K562 (cell line): ENCODE measurements around the gene FTH1. TPM values are rescaled to one million over a fixed set of nuclear protein-coding genes. Genes with fewer than 3 reads are reported as not detected.

Experiments
- ATAC-seq: fragments of 200-7000 bp; cut with Tn5 transposase; 3 replicates; pipeline ENCODE4 v1.9.1; 2020; ENCODE audit warnings: moderate library complexity
- BruUV-seq: library from RNA; stranded (reverse); fragments of 400-500 nt; replicated peaks from 2 replicates; lab custom pipeline; 2021; lab: Mats Ljungman, UMichigan
- CTCF ChIA-PET: fragments of 300-600 bp; formaldehyde crosslinking; extraction: SDS; loops from one replicate; lab custom pipeline; 2021; ENCODE audit warnings: low intra/inter-chr PET ratio; lab: Yijun Ruan, JAX
- POLR2A ChIA-PET: fragments of 300-600, 350-650 bp; sonication (Branson Sonifier 250); formaldehyde crosslinking; extraction: SDS; loops from one replicate; lab custom pipeline; 2021; ENCODE audit warnings: antibody characterized with exemption, inconsistent platforms; lab: Yijun Ruan, JAX
- DNase-seq, 4 experiments: peaks; one replicate each; pipeline versions ENCODE4 v3.0.0 to v3.0.0-alpha.2; 2011 to 2018; ENCODE audit warnings: low spot score in 3 of 4, mixed read lengths in 3 of 4; ENCODE audit errors: extremely low read depth in 1 of 4
- FAIRE-seq: peaks from 2 replicates; lab custom pipeline; 2011; peaks lifted over from hg19 to GRCh38; lab: Jason Lieb, UNC
- H2AFZ ChIP-seq: 2 replicates; pipeline ENCODE4 v1.6.0; 2011; ENCODE audit warnings: low read depth, low read length, control low read depth, inconsistent platforms
- H3K27ac ChIP-seq: fragments of 200-600 bp; 3 replicates; pipeline ENCODE4 v1.8.0; 2011; ENCODE audit warnings: low read depth, mild to moderate bottlenecking, control low read depth, inconsistent platforms, low read length, moderate library complexity, mixed read lengths; ENCODE audit errors: extremely low read depth
- H3K27me3 ChIP-seq, 2 experiments: fragments of 300-600 bp in 1 of 2; 2 replicates in 1 of 2; 3 replicates in 1 of 2; pipeline versions ENCODE4 v1.6.0 to v1.8.0; 2011; ENCODE audit warnings: inconsistent platforms in 2 of 2, low read length in 2 of 2, mild to moderate bottlenecking in 1 of 2, mixed read lengths in 1 of 2, moderate library complexity in 1 of 2; ENCODE audit not compliant: control insufficient read depth in 2 of 2, insufficient read depth in 2 of 2
- H3K36me3 ChIP-seq: fragments of 300-600 bp; 3 replicates; pipeline ENCODE4 v1.8.0; 2011; ENCODE audit warnings: mild to moderate bottlenecking, low read length, inconsistent platforms; ENCODE audit not compliant: control insufficient read depth, insufficient read depth
- H3K4me1 ChIP-seq, 2 experiments: fragments of 200-600 bp in 1 of 2; replicated peaks in 1 of 2; 2 replicates in 1 of 2; 3 replicates in 1 of 2; pipeline versions ENCODE4 v1.5.1 to v1.8.0; 2011; ENCODE audit warnings: inconsistent platforms in 2 of 2, low read length in 2 of 2, mild to moderate bottlenecking in 1 of 2, mixed read lengths in 1 of 2, moderate library complexity in 1 of 2; ENCODE audit not compliant: control insufficient read depth in 2 of 2, insufficient read depth in 2 of 2
- H3K4me2 ChIP-seq: 2 replicates; pipeline ENCODE4 v1.6.1; 2011; ENCODE audit warnings: low read length, control low read depth, inconsistent platforms, mixed read lengths; ENCODE audit not compliant: insufficient read depth
- H3K4me3 ChIP-seq: fragments of 200-600 bp; sonication (generic), shearing (Covaris generic); 2 replicates; pipeline ENCODE4 v1.5.1; 2016; ENCODE audit warnings: control low read depth, inconsistent platforms
- H3K79me2 ChIP-seq: fragments of 200-600 bp; 3 replicates; pipeline ENCODE4 v1.8.0; 2011; ENCODE audit warnings: low read length, inconsistent platforms; ENCODE audit not compliant: control insufficient read depth, insufficient read depth
- H3K9ac ChIP-seq, 2 experiments: 2 replicates each; pipeline versions ENCODE4 v1.6.0 to v1.6.1; 2011; ENCODE audit warnings: low read depth in 2 of 2, low read length in 2 of 2, control low read depth in 1 of 2, inconsistent platforms in 1 of 2, mild to moderate bottlenecking in 1 of 2, mixed read lengths in 1 of 2; ENCODE audit not compliant: insufficient read depth in 1 of 2
- H3K9me1 ChIP-seq: one replicate; pipeline ENCODE4 v1.6.0; 2011; ENCODE audit warnings: inconsistent platforms, mild to moderate bottlenecking, low read length, moderate library complexity; ENCODE audit not compliant: control insufficient read depth, insufficient read depth
- H3K9me3 ChIP-seq: replicated peaks from 2 replicates; pipeline ENCODE4 v1.5.1; 2011; ENCODE audit warnings: low read depth, low read length, inconsistent platforms; ENCODE audit not compliant: control insufficient read depth, insufficient read depth
- H4K20me1 ChIP-seq: replicated peaks from 2 replicates; pipeline ENCODE4 v1.6.1; 2011; ENCODE audit warnings: low read length, inconsistent platforms, mixed read lengths; ENCODE audit not compliant: control insufficient read depth, insufficient read depth
- CEBPG ChIP-seq, 3 experiments: fragments of 200-800 bp in 1 of 3; sonication (Bioruptor generic) in 1 of 3; sonication (generic) in 1 of 3; formaldehyde crosslinking in 1 of 3; IDR thresholded peaks in 2 of 3; conservative IDR thresholded peaks in 1 of 3; 2 replicates each; pipeline versions ENCODE4 v1.6.1 to v1.8.0; 2016 to 2022; ENCODE audit warnings: missing compliant biosample characterization in 2 of 3, missing genetic modification characterization in 2 of 3, mild to moderate bottlenecking in 1 of 3, missing genetic modification reagents in 1 of 3
- L3MBTL2 ChIP-seq: fragments of 450-650 bp; IDR thresholded peaks from 2 replicates; pipeline ENCODE4 v1.6.1; 2016; ENCODE audit warnings: mild to moderate bottlenecking, moderate library complexity
- MEIS2 ChIP-seq: fragments of 450-650 bp; IDR thresholded peaks from 2 replicates; pipeline ENCODE4 v1.6.1; 2014; ENCODE audit warnings: mild to moderate bottlenecking; ENCODE audit not compliant: partially characterized antibody
- PBX2 ChIP-seq, 2 experiments: IDR thresholded peaks in 1 of 2; conservative IDR thresholded peaks in 1 of 2; 2 replicates each; pipeline ENCODE4 v1.6.1; 2016; ENCODE audit warnings: low read depth in 2 of 2, mild to moderate bottlenecking in 1 of 2, missing compliant biosample characterization in 1 of 2, missing genetic modification characterization in 1 of 2, moderate library complexity in 1 of 2
- RCOR1 ChIP-seq, 2 experiments: IDR thresholded peaks; 2 replicates each; pipeline ENCODE4 v1.6.1; 2012; ENCODE audit warnings: low read depth in 2 of 2, low read length in 2 of 2, borderline replicate concordance in 1 of 2, improper control_type of control experiment in 1 of 2
- TBL1XR1 ChIP-seq, 2 experiments: IDR thresholded peaks; 2 replicates each; pipeline ENCODE4 v1.6.1; 2012; ENCODE audit warnings: improper control_type of control experiment in 2 of 2, low read length in 2 of 2, mild to moderate bottlenecking in 1 of 2
- ZBTB7A ChIP-seq: IDR thresholded peaks from 2 replicates; pipeline ENCODE4 v1.6.1; 2011; ENCODE audit warnings: low read depth, mild to moderate bottlenecking, low read length, moderate library complexity, borderline replicate concordance; ENCODE audit not compliant: control insufficient read depth
- ZNF436 ChIP-seq: fragments of 250-450, 450-650 bp; sonication (Bioruptor Pico); formaldehyde crosslinking; IDR thresholded peaks from 2 replicates; pipeline ENCODE4 v1.7.0; 2020; ENCODE audit warnings: mild to moderate bottlenecking
- ZNF444 ChIP-seq: fragments of 250-450 bp; sonication (Bioruptor Pico); IDR thresholded peaks from 2 replicates; pipeline ENCODE4 v1.4.0; 2020; ENCODE audit warnings: mild to moderate bottlenecking, moderate library complexity
- ZNF639 ChIP-seq, 2 experiments: fragments of 200-800 bp in 1 of 2; sonication (Bioruptor generic) in 1 of 2; sonication (generic) in 1 of 2; formaldehyde crosslinking in 1 of 2; IDR thresholded peaks in 1 of 2; conservative IDR thresholded peaks in 1 of 2; 2 replicates each; pipeline versions ENCODE4 v1.5.0 to v1.6.1; 2016 to 2020; ENCODE audit warnings: missing compliant biosample characterization in 1 of 2, missing genetic modification characterization in 1 of 2, missing genetic modification reagents in 1 of 2
- WGBS: fragments of 100-300 bp; shearing (Covaris generic); methylation state at CpG from one replicate; pipeline ENCODE4 v1.1.6; 2016; ENCODE audit warnings: low coverage, mixed read lengths; ENCODE audit not compliant: insufficient coverage; ENCODE audit errors: missing lambda C conversion rate; 5-methylcytosine and 5-hydroxymethylcytosine counted together
- in situ Hi-C: fragments of 300-500 bp; cut with MboI; formaldehyde crosslinking; loops from 4 replicates; pipeline ENCODE4 v1.15.0; 2018; ENCODE audit warnings: inconsistent platforms, mixed read lengths
- intact Hi-C: fragments of 100-400 bp; cut with micrococcal nuclease; formaldehyde crosslinking; loops from 2 replicates; pipeline ENCODE4 v1.14.2; 2022
- polyA plus RNA-seq, 8 experiments: library from polyadenylated mRNA; depleted of rRNA in 4 of 8; stranded (reverse) in 5 of 8; unstranded in 3 of 8; fragments of >200 nt; fragmentation: Nextera tagmentation in 2 of 8; fragmentation: Illumina TruSeq in 1 of 8; extraction: Ambion mirVana in 2 of 8; extraction: Trizol in 1 of 8; gene quantifications; 2 replicates each; pipeline versions ENCODE4 v1.2.1 to v1.2.3, GENCODE V29; 2011 to 2014; ENCODE audit warnings: inconsistent platforms in 1 of 8, missing spikeins in 1 of 8
- total RNA-seq, 7 experiments: library from RNA; depleted of rRNA in 6 of 7; stranded (reverse); fragments of >200 nt in 6 of 7; fragmentation: Illumina TruSeq in 2 of 7; extraction: Trizol in 2 of 7; gene quantifications; 2 replicates each; pipeline versions ENCODE4 v1.2.1 to v1.2.3, GENCODE V29; 2011 to 2021; ENCODE audit warnings: low replicate concordance in 1 of 7
- TF ChIP-seq, protein P1 (sequence below): fragments of 450-650 bp; IDR thresholded peaks from 2 replicates; pipeline ENCODE4 v1.6.1; 2016

FTH1 gene
- total and polyA plus RNA-seq, 9 of the 15 experiments (the other 6 are each of a cell fraction or from before 2014, with no cell fraction given): 370 to 3,146 (median 802) TPM

DNA sequence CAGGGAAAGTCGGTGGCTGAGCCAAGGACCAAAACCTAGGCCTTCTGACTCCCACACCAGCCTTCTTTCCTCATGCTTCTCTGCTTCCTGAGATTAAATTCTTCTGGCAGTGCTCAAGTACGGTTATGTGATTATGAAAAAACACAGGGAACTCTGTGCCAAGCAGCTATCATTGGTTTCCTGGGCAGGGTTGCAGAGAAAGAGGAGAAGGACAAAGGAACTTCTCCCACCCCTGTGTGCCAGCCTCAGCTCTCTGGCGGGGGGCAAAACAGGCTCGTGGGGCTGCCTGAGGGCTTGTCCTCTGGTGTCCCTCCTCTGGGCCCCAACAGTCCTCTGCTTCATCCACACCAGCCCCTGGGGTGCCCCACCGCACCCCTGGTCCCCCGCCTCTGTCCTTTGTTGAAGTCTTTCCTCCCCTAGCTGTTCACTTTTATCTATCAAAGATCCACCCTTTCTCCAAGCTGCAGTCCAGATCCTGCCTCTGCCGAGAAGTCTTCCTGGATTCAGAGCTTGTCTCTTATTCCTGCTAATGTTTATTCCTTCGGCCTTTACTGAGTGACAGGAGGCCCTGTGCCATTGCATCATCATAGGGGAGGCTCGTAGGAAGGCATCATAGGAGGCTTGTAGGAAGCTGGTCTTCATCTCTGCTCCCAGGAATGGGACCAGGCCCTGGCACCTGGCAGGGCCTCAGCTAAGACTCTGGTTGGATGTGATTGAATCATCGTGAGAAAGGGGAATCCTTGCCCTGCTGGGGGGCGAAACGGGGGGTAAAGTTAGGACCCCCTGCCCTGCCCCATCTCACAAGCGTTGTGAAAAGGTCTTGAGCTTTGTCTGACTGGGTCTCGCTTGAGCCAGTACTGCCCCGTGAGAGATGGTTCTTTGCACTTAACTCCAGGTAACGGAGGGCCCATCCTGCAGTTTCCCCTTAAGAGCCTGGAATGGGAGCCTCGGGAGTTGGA, 11.5 kb upstream of the FTH1 start:
- no peak overlapping the region for H3K27ac ChIP-seq
- DNase-seq: peak in 1 of 4 experiments; percentile 12
- ATAC-seq: peak; percentile 65
- WGBS: 60% methylated on average over 17 of the region's 17 CpGs
- no peaks in the 10 kb centered on the region for H3K27me3 ChIP-seq
- in situ Hi-C loops (no loop called here), intact Hi-C loops (no loop called here)
- peak overlapping the region in 1 of 2 experiments; percentile 23; a peak in 2 of 4 replicates for H3K9ac ChIP-seq
- no peak overlapping the region for H3K4me2 ChIP-seq
- H3K9me3 ChIP-seq: no peaks in the 10 kb centered on the region
- no peak overlapping the region for H3K4me3 ChIP-seq
- peaks cover 2 to 9% of the 10 kb centered on the region in 2 experiments; a peak in 4 of 5 replicates for H3K4me1 ChIP-seq
- no peaks in the 10 kb centered on the region for H3K79me2 ChIP-seq
- ChIA-PET POLR2A (interaction anchor here (0.6 to 5.6 kb wide), 6 partner anchors 12 to 74 kb away, joined by 3 to 65 read pairs (median 4); partner anchors contain the start of gene FTH1), CTCF (interaction anchor here (0.7 kb wide), 1 partner anchor 58 kb away, joined by 3 read pairs; no protein-coding TSS in a partner anchor)
- H2AFZ ChIP-seq: no peak overlapping the region
- no peaks in the 10 kb centered on the region for H3K9me1 ChIP-seq
- no peaks in the 10 kb centered on the region for H3K36me3 ChIP-seq
- H4K20me1 ChIP-seq: no peaks in the 10 kb centered on the region
- FAIRE-seq: no peak
- no TSS peak for BruUV-seq
- no peak for TF ChIP-seq ZBTB7A
- TF ChIP-seq, protein P1, sequence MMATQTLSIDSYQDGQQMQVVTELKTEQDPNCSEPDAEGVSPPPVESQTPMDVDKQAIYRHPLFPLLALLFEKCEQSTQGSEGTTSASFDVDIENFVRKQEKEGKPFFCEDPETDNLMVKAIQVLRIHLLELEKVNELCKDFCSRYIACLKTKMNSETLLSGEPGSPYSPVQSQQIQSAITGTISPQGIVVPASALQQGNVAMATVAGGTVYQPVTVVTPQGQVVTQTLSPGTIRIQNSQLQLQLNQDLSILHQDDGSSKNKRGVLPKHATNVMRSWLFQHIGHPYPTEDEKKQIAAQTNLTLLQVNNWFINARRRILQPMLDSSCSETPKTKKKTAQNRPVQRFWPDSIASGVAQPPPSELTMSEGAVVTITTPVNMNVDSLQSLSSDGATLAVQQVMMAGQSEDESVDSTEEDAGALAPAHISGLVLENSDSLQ: peak; percentile 92
- peak; percentile 78 for TF ChIP-seq ZNF436
- TF ChIP-seq ZNF444 (CRISPR knock-in tag): no peak
- TF ChIP-seq TBL1XR1 (IDR thresholded peaks at IDR 0.05; ENCODE audit: low read length in 2 of 2): no peak
- TF ChIP-seq MEIS2: peak; percentile 58
- peak; percentile 42; the same call in 1 of the 2 replicates for TF ChIP-seq PBX2 (CRISPR knock-in tag; IDR thresholded peaks at IDR 0.05; ENCODE audit: low read depth)
- peak; percentile 72 for TF ChIP-seq PBX2 (tag; conservative IDR thresholded peaks at IDR 0.05; ENCODE audit: low read depth)
- TF ChIP-seq ZNF639 (CRISPR knock-in tag; conservative IDR thresholded peaks at IDR 0.05 in 1 of 2, IDR thresholded peaks at IDR 0.05 in 1 of 2): no peak
- peak; percentile 20; the same call in 1 of the 2 replicates for TF ChIP-seq L3MBTL2
- TF ChIP-seq RCOR1 (IDR thresholded peaks at IDR 0.05; ENCODE audit: borderline replicate concordance in 1 of 2, low read depth in 2 of 2, low read length in 2 of 2): peak in 1 of 2 experiments; percentile 18; a peak in 1 of 4 replicates
- peak; percentile 95 for TF ChIP-seq CEBPG (CRISPR knock-in tag; IDR thresholded peaks at IDR 0.05)
- TF ChIP-seq CEBPG (tag; conservative IDR thresholded peaks at IDR 0.05 in 1 of 2, IDR thresholded peaks at IDR 0.05 in 1 of 2): peak; percentile 85 to 91
